Chondrocyte (in vitro differentiated cells): Measurements from ENCODE around the gene VPS41. TPM values are rescaled to one million over a fixed set of nuclear protein-coding genes. Genes with fewer than 3 reads are reported as not detected.
"Not testable (repeated sequence)": the region's sequence is repeated elsewhere in the genome, so short reads cannot be mapped to it uniquely, and the experiment has no call there.

ENCODE experiments used
- DNase-seq: peaks from one replicate; pipeline ENCODE4 v3.0.0; 2021; ENCODE audit warnings: mixed read lengths, low spot score
- H3K27ac Mint-ChIP-seq: one replicate; pipeline ENCODE4 v1.8.0; 2021; ENCODE audit warnings: mild to moderate bottlenecking, moderate library complexity, mixed read lengths; ENCODE audit not compliant: unreplicated experiment
- H3K27me3 Mint-ChIP-seq: 2 replicates; pipeline ENCODE4 v1.8.0; 2021; ENCODE audit warnings: low read depth, mixed read lengths
- H3K36me3 Mint-ChIP-seq: 2 replicates; pipeline ENCODE4 v1.8.0; 2021; ENCODE audit warnings: low read depth, mixed read lengths
- H3K4me1 Mint-ChIP-seq: 2 replicates; pipeline ENCODE4 v1.8.0; 2021; ENCODE audit warnings: low read depth, mild to moderate bottlenecking, mixed read lengths
- H3K4me3 Mint-ChIP-seq: one replicate; pipeline ENCODE4 v1.8.0; 2021; ENCODE audit warnings: mild to moderate bottlenecking, moderate library complexity, mixed read lengths; ENCODE audit not compliant: unreplicated experiment
- H3K9me3 Mint-ChIP-seq: 2 replicates; pipeline ENCODE4 v1.8.0; 2021; ENCODE audit warnings: low read depth, mixed read lengths
- total RNA-seq: library from RNA; stranded (reverse); gene quantifications from 3 replicates; pipeline ENCODE4 v1.2.1, GENCODE V29; 2021
- TF ChIP-seq, protein P1 (sequence below): fragments of 200-600 bp; sonication (generic); IDR thresholded peaks from 2 replicates; pipeline ENCODE4 v1.5.0; 2021; ENCODE audit warnings: antibody characterized with exemption, mild to moderate bottlenecking, moderate library complexity

The VPS41 gene
- total RNA-seq, 1 donor from 2014 or later: 83.9 TPM

DNA sequence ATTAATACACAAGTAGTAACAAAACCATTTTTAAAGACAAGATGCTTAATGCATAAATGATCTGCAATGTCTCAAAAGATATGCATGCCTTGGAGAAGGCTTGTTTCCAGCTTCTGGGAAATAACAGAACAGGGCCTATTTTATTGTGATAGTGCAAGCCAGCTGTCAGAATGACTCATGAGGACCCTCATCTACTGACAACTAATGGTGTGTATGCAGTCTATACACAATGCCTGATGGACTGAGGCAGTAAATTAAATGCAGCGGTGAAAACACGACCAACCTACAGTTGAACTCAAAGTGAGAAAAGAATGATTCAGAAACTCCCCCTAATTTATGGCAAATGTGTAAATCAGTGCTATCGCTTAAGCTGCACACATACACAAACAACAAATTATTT, 46.3 kb downstream of the VPS41 start:
- Mint-ChIP-seq H3K4me1 (peaks cover 4% of the 10 kb centered on the region), H3K4me3 (no peak overlapping the region), H3K9me3 (no peaks in the 10 kb centered on the region), H3K36me3 (peaks cover 12% of the 10 kb centered on the region), H3K27me3 (no peaks in the 10 kb centered on the region), H3K27ac (no peak overlapping the region)
- no peak for DNase-seq
- TF ChIP-seq, protein P1, sequence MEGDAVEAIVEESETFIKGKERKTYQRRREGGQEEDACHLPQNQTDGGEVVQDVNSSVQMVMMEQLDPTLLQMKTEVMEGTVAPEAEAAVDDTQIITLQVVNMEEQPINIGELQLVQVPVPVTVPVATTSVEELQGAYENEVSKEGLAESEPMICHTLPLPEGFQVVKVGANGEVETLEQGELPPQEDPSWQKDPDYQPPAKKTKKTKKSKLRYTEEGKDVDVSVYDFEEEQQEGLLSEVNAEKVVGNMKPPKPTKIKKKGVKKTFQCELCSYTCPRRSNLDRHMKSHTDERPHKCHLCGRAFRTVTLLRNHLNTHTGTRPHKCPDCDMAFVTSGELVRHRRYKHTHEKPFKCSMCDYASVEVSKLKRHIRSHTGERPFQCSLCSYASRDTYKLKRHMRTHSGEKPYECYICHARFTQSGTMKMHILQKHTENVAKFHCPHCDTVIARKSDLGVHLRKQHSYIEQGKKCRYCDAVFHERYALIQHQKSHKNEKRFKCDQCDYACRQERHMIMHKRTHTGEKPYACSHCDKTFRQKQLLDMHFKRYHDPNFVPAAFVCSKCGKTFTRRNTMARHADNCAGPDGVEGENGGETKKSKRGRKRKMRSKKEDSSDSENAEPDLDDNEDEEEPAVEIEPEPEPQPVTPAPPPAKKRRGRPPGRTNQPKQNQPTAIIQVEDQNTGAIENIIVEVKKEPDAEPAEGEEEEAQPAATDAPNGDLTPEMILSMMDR: no peak

DNA sequence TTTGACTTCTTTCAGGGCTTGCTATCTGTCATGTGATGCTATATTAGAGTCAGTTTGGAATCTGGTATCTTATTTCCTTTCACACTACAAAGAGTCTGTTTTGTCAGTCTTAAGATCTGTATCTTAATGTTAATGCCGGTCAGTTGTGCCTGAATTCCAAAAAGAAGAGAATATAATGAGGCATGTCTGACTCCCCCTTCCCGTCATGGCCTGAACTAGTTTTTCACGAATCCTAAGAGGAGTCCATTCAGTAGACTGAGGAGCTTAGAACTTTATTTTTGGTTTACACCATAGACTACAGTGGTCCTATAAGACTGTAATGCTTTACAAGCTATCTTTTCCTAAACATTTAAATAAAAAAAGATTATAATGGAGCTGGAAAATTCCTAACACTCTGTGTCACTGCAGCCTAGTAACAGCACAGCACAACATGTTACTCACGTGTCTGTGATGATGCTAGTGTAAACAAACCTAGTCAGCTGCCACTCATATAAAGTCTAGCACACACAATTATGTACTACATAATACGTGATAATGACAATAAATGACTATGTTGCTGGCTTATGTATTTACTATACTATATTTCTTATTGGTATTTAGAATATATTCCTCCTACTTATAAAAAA, 50.6 kb downstream of the VPS41 start:
- H3K4me1 Mint-ChIP-seq: peaks cover 7% of the 10 kb centered on the region
- TF ChIP-seq, protein P1: no peak
- H3K27ac Mint-ChIP-seq: peak overlapping the region; percentile 70
- no peak overlapping the region for H3K4me3 Mint-ChIP-seq
- peaks cover 13% of the 10 kb centered on the region for H3K36me3 Mint-ChIP-seq
- no peaks in the 10 kb centered on the region for H3K27me3 Mint-ChIP-seq
- DNase-seq: no peak
- no peaks in the 10 kb centered on the region for H3K9me3 Mint-ChIP-seq

DNA sequence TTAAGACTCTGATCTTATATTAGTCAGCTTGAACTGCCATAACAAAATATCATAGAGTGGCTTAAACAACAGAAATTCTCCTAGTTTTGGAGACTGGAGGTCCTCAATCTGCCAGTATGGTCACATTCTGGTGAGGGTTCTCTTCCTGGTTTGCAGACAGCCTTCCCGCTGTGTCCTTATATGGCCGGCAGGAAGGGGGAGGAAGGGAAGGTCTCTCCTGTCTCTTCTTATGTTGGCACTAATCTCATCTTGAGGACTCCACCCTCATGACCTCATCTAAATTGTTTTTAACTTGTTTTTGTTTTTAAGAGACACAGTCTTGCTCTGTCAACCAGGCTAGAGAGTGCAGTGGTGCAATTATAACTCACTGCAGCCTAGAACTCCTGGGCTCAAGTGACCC, 53.1 kb downstream of the VPS41 start:
- H3K4me1 Mint-ChIP-seq: peaks cover 7% of the 10 kb centered on the region
- H3K9me3 Mint-ChIP-seq: no peaks in the 10 kb centered on the region
- peaks cover 6% of the 10 kb centered on the region for H3K36me3 Mint-ChIP-seq
- TF ChIP-seq, protein P1: no peak
- H3K27me3 Mint-ChIP-seq: no peaks in the 10 kb centered on the region
- H3K4me3 Mint-ChIP-seq: no peak overlapping the region
- DNase-seq: no peak
- no peak overlapping the region for H3K27ac Mint-ChIP-seq

DNA sequence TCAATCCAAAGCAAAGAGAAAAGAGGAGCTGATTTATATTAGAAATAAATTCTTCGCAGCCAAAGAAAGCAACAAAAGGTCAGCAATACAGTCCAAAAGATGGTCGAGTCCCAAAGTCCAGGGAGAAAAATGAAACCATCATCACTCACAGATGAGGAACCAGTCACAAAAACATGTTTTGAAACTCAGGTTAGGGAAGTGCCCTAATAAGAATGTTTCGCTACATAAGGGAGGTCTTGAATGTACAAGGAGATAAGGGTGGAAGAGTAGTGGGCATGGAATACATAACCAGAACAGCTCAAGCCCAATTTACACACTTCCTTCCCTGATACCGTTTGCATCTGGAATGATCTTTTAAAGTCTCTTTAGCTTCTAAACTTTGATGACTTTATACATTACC, 53.6 kb downstream of the VPS41 start:
- no peak for DNase-seq
- TF ChIP-seq, protein P1: no peak
- peaks cover 3% of the 10 kb centered on the region for H3K36me3 Mint-ChIP-seq
- no peaks in the 10 kb centered on the region for H3K27me3 Mint-ChIP-seq
- H3K27ac Mint-ChIP-seq: no peak overlapping the region
- no peak overlapping the region for H3K4me3 Mint-ChIP-seq
- H3K4me1 Mint-ChIP-seq: peaks cover 7% of the 10 kb centered on the region
- no peaks in the 10 kb centered on the region for H3K9me3 Mint-ChIP-seq

DNA sequence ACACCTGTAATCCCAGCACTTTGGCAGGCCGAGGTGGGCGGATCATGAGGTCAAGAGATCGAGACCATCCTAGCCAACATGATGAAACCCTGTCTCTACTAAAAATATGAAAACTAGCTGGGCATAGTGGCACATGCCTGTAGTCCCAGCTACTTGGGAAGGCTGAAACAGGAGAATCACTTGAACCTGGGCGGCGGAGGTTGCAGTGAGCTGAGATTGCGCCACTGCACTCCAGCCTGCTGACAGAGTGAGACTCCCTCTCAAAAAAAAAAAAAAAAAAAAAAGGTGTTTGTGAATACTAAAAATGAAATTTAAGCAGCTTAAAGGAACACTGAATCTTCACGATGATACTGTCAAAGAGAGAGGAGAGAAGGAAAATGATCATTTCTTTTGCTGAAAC, 54.0 kb downstream of the VPS41 start:
- H3K4me3 Mint-ChIP-seq, H3K4me1 Mint-ChIP-seq, DNase-seq, H3K9me3 Mint-ChIP-seq, H3K36me3 Mint-ChIP-seq, H3K27ac Mint-ChIP-seq, H3K27me3 Mint-ChIP-seq: not testable (repeated sequence)

DNA sequence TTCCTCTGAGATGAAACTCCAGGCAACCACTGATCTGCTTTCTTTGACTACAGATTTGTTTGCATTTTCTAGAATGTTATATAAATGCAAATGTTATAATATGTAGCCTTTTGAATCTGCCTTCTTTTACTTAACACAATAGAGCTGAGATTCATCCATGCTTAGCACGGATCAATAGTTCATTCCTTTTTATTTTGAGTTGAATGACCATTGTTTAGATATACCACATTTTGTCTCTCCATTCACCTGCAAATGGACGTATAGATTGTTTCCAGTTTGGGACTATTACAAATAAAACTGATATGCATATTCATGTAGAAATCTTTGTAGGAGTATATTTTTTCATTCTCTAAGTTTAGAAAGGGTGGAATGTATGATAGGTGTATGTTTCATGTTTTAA, 57.7 kb downstream of the VPS41 start:
- Mint-ChIP-seq H3K27ac (no peak overlapping the region), H3K36me3 (peaks cover 3% of the 10 kb centered on the region), H3K4me3 (no peak overlapping the region), H3K9me3 (no peaks in the 10 kb centered on the region), H3K4me1 (peaks cover 9% of the 10 kb centered on the region), H3K27me3 (no peaks in the 10 kb centered on the region)
- TF ChIP-seq, protein P1: no peak
- DNase-seq: no peak
